Measurements from ENCODE around the gene FER.
"Not testable (repeated sequence)": the region's sequence is repeated elsewhere in the genome, so short reads cannot be mapped to it uniquely, and the experiment has no call there.

The FER gene

DNA sequence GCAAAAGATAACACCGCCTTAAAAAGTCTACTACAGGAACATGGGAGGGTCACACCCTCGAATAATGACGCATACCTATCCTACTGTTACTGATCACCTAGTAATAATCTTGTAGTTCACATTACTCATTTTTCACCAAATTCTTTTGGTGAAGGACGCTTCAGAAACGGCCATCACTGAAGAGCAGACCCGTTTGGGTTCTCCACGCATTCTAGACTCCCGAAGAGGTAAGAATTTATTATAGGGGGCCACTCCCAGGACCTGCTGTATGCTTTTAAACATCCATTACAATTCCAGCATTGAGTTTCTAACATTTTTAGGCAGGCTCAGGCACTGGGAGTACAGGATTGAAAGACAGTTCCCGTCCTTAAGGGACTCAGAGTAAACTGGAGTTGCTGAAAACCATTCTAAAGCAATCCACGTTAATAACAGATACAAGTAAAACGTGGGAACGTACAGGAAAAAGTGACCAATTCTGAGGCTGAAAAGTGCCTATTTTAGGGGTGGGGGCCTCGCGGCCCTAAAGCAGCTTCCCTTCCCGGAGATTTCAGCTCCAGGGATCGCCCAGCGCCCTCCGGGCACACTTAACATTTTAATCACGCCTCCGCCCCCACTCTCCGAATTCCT is at the start of gene FER:
FER (plus strand) TSS at position 124 of the 627 bp plus-strand sequence. CDS start 50,286 bp downstream, outside the sequence.
- DNase-seq, result peak; percentile 46

DNA sequence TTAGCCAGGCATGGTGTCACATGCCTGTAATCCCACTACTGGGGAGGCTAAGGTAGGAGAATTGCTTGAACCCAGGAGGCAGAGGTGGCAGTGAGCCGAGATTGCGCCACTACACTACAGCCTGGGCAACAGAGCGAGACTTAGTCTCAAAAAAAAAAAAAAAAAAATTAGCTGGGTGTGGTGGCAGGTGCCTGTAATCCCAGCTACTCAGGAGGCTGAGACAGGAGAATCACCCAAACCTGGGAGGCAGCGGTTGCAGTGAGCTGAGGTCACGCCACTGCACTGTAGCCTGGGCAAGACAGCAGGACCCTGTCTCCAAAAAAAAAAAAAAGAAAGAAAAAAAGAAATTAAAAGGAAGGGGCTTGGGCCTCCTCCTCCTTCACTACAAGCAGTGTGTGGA is 47.3 kb upstream of the FER start:
- not testable (repeated sequence) for DNase-seq

DNA sequence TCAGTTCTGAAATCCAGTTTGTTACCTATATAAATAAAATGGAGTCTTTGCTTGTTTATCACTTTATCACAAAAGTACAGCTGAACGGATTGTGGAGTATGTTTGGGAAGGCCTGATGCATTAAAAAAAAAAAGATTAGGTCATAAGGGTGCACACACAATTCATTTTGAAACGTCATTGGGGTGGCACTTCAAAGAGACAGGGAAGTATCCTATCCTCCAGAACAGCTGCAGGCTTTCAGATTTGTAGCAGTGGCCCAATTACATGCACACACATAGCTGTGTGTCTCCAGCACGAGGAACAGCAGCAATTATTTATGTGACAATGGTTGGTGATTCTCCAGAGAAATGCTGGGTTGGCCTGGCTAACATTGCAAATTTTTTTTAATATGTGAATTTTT is 46.8 kb upstream of the FER start:
- no peak for DNase-seq

DNA sequence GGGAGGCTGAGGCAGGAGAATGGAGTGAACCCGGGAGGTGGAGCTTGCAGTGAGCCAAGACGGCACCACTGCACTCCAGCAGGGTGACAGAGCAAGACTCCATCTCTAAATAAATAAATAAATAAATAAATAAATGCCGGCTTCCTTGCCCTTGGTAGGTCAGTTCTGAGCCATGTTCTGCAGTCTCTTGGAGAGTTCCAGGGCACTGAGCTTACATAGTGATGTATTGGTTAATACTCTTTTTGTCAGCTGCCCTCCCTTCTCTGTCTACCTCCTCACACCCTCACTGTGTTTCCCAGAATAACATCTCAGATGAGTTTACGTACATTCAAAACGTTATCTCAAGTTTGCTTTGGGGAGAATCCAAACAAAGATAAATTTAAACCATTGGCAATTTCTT is 45.2 kb upstream of the FER start:
- no peak for DNase-seq

DNA sequence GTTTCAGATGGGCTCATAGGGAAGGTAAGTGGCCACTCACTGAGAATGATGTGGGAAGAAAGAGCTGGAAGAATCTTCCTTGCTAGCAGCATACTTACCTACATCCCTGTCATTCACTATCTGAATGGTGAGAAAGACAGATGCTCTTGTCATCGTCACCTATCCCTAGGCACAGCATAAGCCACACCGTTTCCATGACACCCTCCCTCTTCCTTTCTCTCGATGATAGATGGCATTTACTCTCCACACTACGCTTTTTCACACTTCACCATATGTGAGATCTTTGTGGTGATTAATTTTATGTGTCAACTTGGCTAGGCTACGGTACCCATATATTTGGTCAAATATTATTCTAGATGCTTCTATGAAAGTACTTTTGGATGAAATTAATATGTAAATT is 44.4 kb upstream of the FER start:
- DNase-seq, result no peak

DNA sequence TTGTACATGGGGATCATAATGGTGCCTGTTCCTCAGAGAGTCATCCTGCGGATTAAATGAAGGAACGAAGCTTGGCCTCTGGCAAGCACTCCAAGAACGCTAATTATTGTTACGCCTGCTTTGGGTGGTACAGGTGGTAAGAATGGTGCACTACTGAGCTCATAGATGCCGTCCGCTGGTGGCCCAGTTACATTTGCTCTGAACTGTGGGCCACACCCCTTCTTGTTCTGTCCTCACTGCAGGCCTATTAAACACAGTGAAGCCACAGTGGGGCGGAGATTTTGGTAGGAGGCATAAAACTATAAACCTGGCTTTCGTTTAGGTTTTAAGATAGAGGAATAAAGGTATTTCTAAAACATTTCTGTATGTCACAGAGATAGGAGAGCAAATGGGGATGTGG is 40.6 kb upstream of the FER start:
- DNase-seq, result no peak

DNA sequence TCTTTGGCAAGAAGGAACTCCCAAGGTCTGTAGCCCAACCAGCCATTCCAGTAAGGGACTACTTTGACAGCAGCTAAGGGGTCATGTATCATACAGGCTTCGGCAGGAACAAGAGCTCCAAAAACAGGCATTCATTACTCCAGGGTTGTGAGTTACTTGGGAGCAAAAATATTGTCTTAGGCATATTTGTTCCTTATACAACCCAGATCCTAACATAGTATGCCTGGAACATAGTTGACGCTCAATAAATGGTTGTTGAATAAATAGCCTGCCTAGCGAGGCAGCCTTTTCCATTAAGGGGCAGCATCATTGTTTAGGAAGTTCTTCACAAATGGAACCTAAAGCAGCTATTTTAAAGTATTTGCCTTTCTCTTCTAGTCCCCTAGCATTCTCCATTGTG is 35.8 kb upstream of the FER start:
- DNase-seq, result no peak

DNA sequence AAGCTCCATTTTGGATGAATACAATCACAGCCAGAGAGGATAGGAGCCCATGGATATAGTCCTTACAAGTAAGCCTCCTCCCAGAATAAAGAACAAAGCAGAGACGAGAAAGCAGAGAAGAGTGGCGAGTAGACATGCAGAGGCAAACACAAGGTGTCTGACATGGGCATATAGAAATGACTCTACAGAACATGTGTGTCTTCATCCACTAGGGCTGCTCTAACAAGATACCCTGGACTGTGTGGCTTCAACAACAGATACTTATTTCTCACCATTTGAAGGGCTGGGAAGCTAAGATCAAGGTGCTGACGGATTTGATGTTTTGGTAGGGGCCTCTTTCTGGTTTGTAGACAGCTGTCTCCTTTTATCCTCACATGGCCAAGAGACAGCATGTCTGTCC is 32.3 kb upstream of the FER start:
- DNase-seq, result no peak

DNA sequence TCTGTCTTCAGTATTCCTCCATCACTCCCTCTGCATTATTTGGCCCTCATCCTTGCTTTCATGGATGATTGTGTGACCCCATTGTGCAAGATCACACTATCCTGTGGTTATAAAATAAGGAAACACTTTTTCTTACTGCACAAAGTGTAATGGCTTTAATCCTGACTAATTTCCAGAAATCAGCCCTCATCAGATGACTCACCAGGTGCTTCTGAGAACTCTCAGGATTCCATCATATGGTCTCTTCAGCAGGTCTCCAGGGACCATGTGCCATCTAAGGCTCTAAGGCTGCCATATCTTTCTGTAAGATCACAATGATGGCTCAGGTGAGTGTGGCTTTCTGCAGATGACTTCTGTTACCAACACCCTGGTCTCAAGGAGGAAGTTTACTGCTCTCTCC is 27.3 kb upstream of the FER start:
- DNase-seq, result no peak

DNA sequence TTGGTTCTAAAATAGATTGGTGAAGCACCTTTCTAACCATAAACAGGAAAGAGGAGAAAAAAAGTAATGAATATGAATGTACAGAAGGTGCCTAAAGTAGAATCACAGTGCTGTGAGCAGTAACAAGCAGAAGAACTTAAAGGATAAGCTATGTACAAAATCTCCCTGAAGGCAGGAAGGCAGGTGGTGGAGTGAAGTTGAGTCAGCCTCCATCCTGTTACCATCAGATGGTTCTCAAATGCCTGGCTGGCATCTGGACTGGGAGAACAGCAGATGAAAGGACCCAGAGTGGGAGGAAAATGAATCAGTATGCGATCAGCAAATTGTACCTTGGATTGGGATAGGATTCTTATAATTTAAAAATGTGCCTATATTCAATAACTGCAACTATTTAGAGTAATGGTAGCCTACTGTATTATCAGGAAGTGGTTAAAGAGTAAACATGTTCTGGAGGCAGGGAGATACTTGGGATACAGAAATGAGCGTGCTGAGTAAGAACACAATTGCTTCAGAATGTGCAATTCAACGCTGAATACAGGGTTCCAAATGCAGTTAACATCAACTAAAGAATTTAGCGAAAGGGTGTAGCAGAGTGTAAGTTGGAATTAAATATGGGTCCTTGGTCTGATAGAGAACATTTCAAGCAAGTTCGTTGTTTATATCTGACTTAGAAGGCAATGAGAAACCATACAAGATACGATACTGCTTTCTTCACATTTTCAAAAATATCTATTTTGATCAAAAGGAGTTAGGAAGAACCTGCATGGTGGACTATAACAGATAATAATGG is 21.1 kb upstream of the FER start:
- no peak for DNase-seq

DNA sequence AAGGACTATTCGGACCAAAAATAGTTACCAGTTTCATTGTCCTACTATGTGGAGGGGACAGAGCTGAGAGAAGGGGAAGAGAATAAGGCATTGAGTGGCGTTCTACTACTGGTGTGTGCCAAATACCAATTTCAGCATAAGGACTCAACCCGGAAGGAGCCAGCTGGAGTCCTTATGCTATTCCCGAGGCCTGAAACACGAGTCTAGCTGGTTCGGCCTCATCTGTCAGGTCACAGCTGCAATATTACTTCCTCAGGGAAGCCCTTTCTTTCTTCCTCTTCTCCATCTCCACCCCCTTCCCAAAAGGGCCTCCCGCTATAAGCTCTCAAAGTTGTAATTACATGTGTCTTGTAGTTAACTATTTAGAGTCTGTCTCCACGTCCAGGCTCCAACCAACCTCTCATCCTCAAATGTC is 20.5 kb upstream of the FER start:
- no peak for DNase-seq

DNA sequence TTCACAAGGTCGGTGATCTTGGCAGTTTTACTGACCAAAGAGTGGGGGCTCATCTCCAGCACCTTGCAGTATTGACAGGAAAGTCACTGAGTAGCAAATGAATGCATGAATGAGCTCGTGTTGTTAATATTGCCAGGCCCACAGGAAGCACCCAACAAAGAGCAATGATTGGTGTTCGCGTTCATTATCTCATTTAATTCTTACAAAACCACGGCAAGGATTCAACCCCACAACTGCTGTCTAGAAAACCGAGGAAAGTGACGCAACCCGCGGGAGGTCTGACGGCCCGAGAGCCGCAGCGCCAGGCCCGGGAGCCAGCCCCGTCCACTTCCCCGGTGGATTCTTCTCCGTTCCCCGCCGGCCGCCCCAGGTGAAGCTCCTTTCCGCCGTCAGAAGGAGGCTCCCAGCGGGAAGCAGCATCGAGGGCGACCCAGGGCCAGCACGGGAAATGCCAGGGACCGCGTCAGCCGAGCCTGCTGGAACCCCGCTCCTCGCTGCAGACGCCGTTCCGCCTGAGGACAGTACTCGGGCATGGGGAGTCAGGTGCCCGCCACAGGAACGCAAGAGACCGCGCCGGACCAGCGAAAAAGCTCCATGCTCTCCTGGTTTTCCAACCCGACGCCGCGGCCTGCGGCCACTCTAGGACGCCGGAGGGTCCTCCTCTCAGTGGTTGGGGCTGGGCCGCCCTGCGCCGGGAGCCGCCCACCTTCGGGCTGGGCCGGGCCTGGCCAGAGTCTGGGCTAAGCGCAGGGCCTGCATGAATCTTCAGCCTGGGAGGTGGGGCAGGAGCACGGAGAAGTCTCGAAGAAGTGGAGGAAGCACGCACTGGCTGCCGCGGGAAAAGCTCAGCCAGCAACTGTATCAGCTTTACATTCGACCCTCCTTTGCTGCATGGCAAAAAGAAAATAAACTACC is 19.8 kb upstream of the FER start:
- peak; percentile 80 for DNase-seq

DNA sequence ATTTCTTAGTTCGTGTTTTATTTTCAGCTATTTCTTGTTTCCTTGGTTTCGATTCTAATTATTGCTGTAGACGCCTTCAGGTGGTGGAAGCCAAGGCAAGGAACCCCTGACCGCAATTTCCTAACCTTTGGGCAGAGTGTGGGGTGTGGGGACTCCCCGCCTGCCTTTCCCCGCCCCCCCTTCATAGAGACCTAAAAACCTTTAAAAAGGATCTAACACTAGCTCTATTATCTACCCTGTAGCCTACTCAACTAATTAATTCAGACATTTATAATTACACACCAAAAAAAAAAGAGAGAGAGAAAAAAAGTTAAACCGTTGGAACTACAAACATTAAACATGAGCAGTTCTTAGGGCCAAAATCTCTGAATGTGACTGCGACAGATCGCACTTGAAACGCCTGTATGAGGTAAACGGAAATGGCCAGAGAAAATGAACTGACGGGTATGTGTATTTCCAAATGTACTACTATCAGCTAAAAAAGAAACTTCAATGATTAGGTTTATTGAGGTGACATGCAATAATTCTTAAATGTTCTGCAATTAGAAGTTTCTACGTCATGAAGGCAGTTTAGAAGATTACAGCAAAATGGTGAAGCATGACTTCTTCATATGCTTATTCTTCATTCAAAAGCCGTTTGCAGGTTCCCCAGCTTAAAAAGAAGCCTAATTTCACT is 19.0 kb upstream of the FER start:
- DNase-seq, result no peak

DNA sequence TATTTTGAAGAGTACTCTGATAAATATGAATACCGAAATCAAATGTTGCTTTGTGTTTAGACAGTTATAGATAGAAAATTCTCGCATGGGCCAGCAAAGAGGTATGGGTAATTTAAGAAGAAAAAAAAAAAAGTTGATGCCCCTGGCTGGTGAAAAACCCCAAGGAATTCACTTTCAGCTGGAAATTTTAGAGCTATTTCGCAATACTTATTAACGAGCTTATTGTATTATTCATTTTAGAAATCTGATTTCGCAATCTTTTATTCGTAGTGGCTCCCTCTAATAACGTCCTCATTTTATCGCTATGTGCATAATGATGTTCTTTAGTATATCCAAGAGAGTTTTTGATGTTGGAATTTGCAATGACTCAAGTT is 18.5 kb upstream of the FER start:
- no peak for DNase-seq

DNA sequence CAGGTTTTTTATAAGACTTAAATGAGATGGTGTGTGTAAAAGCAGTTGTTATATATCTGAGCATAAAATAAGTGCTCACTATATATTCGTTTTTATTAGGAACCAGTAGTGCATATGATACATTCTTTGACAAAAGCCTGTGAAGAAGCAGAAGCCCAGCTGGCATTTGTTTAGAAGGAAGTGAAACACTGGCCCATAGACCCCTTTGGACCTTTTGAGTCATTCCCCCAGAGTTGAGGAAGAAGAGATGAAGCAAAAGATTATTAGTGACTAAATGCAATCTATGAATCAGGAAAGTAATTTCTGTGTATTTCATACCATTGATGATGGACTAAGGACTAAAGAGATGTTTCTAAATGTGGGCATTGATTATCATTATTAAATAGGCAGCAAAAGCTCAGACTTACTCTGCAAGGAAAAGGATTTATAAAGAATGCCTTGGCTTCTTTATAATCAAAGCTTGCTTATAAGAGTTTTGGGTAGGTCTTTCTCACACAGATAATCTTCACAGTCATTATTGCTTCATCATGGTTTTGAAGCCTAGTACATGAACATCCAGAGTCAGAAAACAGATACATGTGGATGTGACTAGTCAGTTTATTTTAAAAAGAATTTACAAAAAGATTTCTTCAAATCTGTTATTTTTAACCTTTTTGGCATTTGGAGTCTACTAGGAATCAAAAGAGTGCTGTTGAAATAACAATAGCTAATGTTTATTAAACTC is 16.9 kb upstream of the FER start:
- no peak for DNase-seq

DNA sequence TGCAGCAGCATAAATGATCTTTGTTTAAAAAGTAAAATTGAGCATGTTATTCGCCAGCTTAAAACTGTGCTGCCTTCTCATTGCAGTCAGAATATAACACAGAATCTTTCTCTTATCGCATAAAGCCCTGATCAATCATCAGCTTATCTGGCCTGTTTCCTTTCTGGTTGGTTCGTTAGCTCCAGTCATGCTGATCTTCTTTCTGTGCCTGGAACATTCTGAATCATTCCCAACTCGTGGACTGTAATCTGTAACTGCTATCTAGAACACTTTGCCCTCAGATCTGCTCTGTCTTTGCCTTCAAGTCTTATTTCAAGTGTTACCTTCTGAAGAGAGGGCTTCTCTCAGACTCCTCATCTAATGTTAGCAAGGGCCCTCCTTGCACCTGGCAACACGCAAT is 11.9 kb upstream of the FER start:
- no peak for DNase-seq

DNA sequence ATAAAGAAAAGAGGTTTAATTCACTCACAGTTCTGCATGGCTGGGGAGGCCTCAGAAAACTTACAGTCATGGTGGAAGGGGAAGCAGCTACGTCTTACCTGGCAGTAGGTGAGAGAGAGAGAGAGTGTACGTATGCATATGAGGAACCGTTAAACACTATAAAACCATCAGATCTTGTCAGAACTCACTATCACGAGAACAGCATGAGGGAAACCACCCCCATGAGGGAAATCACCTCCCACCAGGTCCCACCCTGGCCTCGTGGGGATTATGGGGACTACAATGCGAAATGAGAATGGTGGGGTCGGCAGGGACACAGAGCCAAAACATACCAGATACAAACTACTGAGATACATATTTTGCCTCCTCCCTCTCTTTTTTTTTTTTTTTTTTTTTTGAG is 10.8 kb upstream of the FER start:
- DNase-seq, result no peak

DNA sequence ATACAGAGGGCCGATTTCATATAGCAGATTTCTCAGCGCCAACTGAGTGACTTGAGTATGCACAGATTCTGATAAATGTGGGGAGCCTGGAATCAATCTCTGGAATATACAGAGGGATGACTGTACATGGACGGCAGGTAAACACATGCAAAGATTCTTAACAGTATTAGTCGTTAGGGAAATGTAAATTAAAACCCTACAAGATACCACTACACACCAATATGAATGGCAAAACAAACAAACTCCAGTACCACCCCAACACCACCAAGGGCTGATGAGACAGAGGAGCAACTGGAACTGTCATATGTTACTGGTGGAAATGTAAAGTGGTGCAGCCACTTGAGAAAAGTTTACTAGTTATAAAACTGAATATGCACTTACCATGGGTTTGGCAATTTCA is 8.3 kb upstream of the FER start:
- DNase-seq, result no peak

DNA sequence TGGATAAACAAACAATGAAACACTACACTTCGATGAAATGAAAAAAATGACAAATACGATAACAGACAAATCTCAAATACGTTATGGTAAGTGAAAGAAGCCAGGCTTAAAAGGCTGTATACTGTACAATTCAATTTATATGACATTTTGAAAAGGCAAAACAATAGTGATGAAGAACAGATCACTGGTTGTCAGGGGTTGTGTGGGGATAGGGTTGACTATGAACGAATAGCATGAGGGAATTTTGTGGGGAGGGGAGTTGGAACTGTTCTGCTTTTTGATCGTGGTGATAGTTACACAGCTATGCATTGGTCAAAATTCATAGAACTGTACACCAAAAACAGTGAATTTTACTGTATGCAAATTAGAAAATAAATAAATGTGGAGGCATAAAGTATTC is 7.8 kb upstream of the FER start:
- no peak for DNase-seq

DNA sequence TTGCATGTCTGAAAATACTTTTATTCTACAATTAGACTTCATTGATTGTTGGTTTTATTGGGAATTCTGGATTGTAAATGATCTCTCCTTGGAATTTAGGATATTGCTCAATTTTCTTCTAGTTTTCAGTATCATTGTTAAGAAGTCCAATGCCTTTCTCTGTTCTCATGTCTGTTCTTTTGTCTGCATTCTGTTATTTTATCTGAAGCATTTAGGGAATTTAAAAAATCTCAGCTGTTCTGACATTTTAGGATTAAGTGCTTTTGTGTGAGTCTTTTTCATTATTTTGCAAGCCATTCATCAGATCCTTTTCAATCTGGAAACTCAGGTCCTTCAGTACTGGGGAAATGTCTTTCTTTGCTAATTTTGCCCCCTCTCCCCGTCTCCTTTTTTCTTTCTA is 4.4 kb upstream of the FER start:
- no peak for DNase-seq

DNA sequence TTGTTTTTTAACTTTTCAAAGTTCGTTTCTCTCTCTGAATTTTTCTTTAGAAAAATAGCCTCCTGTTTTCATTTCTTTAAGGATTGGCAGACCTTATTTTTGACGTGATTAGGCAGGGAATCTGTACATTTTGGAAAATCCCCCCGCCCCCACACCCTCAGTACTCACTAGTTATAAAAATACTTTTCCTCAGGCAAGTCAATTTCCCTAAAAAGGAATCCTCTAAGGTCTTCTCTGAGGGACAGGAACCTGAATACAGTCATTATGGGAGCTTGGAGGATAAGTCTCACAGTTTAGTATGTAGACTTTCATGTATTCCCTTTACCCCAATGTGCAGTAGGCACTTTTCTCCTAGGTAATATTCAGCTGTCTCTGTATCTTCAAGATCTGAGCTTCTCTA is 3.9 kb upstream of the FER start:
- DNase-seq, result no peak

DNA sequence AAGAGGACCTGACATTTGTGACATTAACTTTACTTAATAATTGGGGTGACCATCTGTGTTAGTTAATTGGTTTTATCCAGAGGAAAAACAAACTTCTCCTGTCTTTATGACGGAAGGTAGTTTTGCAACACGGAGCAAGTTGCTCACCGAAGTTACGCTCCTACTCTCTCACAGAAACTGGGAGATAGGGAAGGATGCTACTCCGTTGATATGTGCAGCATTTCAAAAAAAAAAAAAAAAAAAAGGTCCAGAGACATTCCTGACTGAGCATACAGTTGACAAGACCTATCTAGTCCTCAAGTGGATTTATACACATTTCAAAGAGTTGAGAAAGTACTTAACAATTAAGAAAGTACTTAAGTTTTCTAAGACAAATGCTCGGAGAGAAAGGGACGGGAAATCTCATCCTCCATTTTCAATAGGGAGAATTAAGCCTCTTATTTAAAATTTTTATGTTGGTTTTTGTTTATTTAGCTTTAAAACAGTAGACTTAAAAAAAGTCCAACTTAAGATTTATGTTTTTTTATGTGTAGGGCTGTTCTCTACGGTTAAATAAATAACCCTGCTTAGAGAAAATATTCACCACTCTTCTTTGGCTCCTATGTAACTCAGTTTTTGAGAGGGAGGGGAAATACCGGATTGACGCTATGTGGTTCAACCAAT is 455 bp upstream of the FER start:
- no peak for DNase-seq
